HepG2 (cell line): ENCODE results near the gene CHTF8. TPM values are rescaled to one million over a fixed set of nuclear protein-coding genes. Genes with fewer than 3 reads are reported as not detected.

ENCODE experiments used
- FOXA3 ChIP-seq: IDR thresholded peaks from 2 replicates; pipeline ENCODE4 v1.6.1; 2016; ENCODE audit warnings: missing genetic modification reagents, missing compliant biosample characterization
- HINFP ChIP-seq: sonication (generic); formaldehyde crosslinking; IDR thresholded peaks from 2 replicates; pipeline ENCODE4 v1.4.0; 2020; ENCODE audit warnings: low read depth, mild to moderate bottlenecking, missing genetic modification reagents
- LBX2 ChIP-seq: sonication (generic); formaldehyde crosslinking; IDR thresholded peaks from 2 replicates; pipeline ENCODE4 v1.5.0; 2020; ENCODE audit warnings: missing genetic modification reagents, mild to moderate bottlenecking, borderline replicate concordance
- MIER2 ChIP-seq: IDR thresholded peaks from 2 replicates; pipeline ENCODE4 v1.6.1; 2016; ENCODE audit warnings: missing biosample characterization, missing genetic modification reagents
- MTF1 ChIP-seq: sonication (generic); formaldehyde crosslinking; IDR thresholded peaks from 2 replicates; pipeline ENCODE4 v1.5.0; 2020; ENCODE audit warnings: missing genetic modification reagents
- ONECUT2 ChIP-seq: sonication (generic); formaldehyde crosslinking; IDR thresholded peaks from 2 replicates; pipeline ENCODE4 v1.4.0; 2020; ENCODE audit warnings: missing genetic modification reagents
- SALL2 ChIP-seq: sonication (generic); formaldehyde crosslinking; IDR thresholded peaks from 2 replicates; pipeline ENCODE4 v1.8.1; 2023; ENCODE audit warnings: mild to moderate bottlenecking, missing genetic modification reagents, inconsistent platforms
- SRSF4 ChIP-seq: fragments of 200-400 bp; formaldehyde crosslinking; IDR thresholded peaks from one replicate; pipeline ENCODE4 v1.6.1; 2018; ENCODE audit warnings: mild to moderate bottlenecking, low read depth, low read length, moderate library complexity; ENCODE audit not compliant: poor library complexity, severe bottlenecking
- TBX3 ChIP-seq: fragments of 450-650 bp; IDR thresholded peaks from 2 replicates; pipeline ENCODE4 v1.6.1; 2017; ENCODE audit warnings: antibody characterized with exemption, mild to moderate bottlenecking, inconsistent platforms, borderline replicate concordance
- TCF7L2 ChIP-seq: IDR thresholded peaks from 2 replicates; pipeline ENCODE4 v1.6.1; 2011; ENCODE audit warnings: mild to moderate bottlenecking, low read depth, low read length, moderate library complexity
- TEF ChIP-seq: sonication (generic); formaldehyde crosslinking; IDR thresholded peaks from 2 replicates; pipeline ENCODE4 v1.5.0; 2020; ENCODE audit warnings: missing genetic modification reagents
- THAP11 ChIP-seq: IDR thresholded peaks from 2 replicates; pipeline ENCODE4 v1.6.1; 2016; ENCODE audit warnings: missing biosample characterization, missing genetic modification reagents
- THAP7 ChIP-seq: sonication (generic); formaldehyde crosslinking; IDR thresholded peaks from 2 replicates; pipeline ENCODE4 v1.8.1; 2023; ENCODE audit warnings: mild to moderate bottlenecking, missing genetic modification reagents
- ZBTB10 ChIP-seq: sonication (generic); formaldehyde crosslinking; IDR thresholded peaks from 2 replicates; pipeline ENCODE4 v1.4.0; 2020; ENCODE audit warnings: missing genetic modification reagents, borderline replicate concordance
- ZNF230 ChIP-seq: sonication (generic); formaldehyde crosslinking; IDR thresholded peaks from 2 replicates; pipeline ENCODE4 v1.4.0; 2020; ENCODE audit warnings: mild to moderate bottlenecking, missing genetic modification reagents
- ZNF547 ChIP-seq: sonication (generic); formaldehyde crosslinking; IDR thresholded peaks from 2 replicates; pipeline ENCODE4 v1.5.1; 2020; ENCODE audit warnings: mild to moderate bottlenecking, missing genetic modification reagents
- ZNF761 ChIP-seq: sonication (generic); formaldehyde crosslinking; conservative IDR thresholded peaks from 2 replicates; pipeline ENCODE4 v1.4.0; 2020; ENCODE audit warnings: mild to moderate bottlenecking, missing genetic modification reagents
- polyA plus RNA-seq, 8 experiments: library from polyadenylated mRNA; depleted of rRNA in 3 of 8; stranded (reverse) in 7 of 8; unstranded in 1 of 8; fragments of >200 nt; fragmentation: Illumina TruSeq in 4 of 8; extraction: Trizol in 4 of 8; gene quantifications; 2 replicates each; pipeline versions ENCODE4 v1.2.1 to v1.2.3, GENCODE V29; 2011 to 2016; ENCODE audit warnings: low read depth in 4 of 8, missing spikeins in 1 of 8, mixed read lengths in 1 of 8; ENCODE audit not compliant: insufficient read depth in 1 of 8
- total RNA-seq, 5 experiments: library from RNA; depleted of rRNA; stranded (reverse); fragments of >200 nt; fragmentation: Illumina TruSeq; extraction: Trizol; gene quantifications; 2 replicates each; pipeline ENCODE4 v1.2.3, GENCODE V29; 2016; ENCODE audit warnings: low read depth in 1 of 5

CHTF8 gene
- total and polyA plus RNA-seq, 2 of the 13 experiments (the other 11 are each of a cell fraction or from before 2014, with no cell fraction given): 37.2 to 67.5 TPM

- TF ChIP-seq HINFP (peak; percentile 86; the same call in 1 of the 2 replicates), MIER2 (CRISPR knock-in tag) (no peak), ZNF230 (CRISPR knock-in tag) (0 out of 2 replicates have a peak, but pooled peaks have one; percentile 56), ZBTB10 (0 out of 2 replicates have a peak, but pooled peaks have one; percentile 19), SRSF4 (no peak), SALL2 (CRISPR knock-in tag) (peak; percentile 93), ONECUT2 (CRISPR knock-in tag) (0 out of 2 replicates have a peak, but pooled peaks have one; percentile 6), ZNF547 (no peak; the same call in 1 of the 2 replicates), TEF (CRISPR knock-in tag) (peak; percentile 77; the same call in 1 of the 2 replicates), FOXA3 (CRISPR knock-in tag) (peak; percentile 30; the same call in 1 of the 2 replicates), THAP11 (peak; percentile 83), TCF7L2 (no peak), TBX3 (no peak), ZNF761 (CRISPR knock-in tag) (peak; percentile 90; the same call in 1 of the 2 replicates), MTF1 (no peak; the same call in 1 of the 2 replicates), LBX2 (CRISPR knock-in tag) (no peak; the same call in 1 of the 2 replicates), THAP7 (peak; percentile 74)
Measured at GRCh38 chr16:69132424-69133252, at the start of gene CHTF8, which contains the start of gene UTP4 (continued).
